ENCODE results near the gene HSPB6.

Gene HSPB6

GRCh38 chr19:35767288-35768081, 10.7 kb upstream of the HSPB6 start:
- no peak for DNase-seq (ENCODE audit: low read depth in 1 of 2, low spot score in 1 of 2)

- DNase-seq (ENCODE audit: low read depth in 1 of 2, low spot score in 1 of 2): no peak
Measured at GRCh38 chr19:35766571-35767104, 9.8 kb upstream of the HSPB6 start.

- DNase-seq (ENCODE audit: low read depth in 1 of 2, low spot score in 1 of 2): no peak
Measured at GRCh38 chr19:35764432-35765315, 7.8 kb upstream of the HSPB6 start.

GRCh38 chr19:35760711-35761349, 4.0 kb upstream of the HSPB6 start:
- no peak for DNase-seq (ENCODE audit: low read depth in 1 of 2, low spot score in 1 of 2)

DNA sequence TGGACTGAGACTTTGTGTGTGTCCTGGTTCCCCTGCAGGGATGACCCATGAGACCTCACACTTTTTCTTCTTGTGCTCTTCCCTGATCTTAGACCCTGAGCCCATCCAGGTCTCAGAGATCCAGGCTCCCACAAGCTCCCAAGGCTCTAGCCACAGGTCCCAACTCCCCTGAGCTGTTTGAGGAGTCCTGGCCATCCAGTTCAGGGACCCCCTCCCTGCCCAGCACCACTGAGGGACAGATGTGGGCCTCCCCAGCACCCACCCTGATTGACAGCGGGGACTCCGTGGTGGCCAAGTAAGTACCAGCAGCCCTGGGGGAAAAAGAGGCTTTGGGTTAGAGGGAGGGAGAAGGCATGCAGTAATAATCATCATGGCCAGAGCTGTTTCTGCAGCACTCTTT, 2.9 kb upstream of the HSPB6 start:
- DNase-seq (ENCODE audit: low read depth in 1 of 2, low spot score in 1 of 2): no peak

GRCh38 chr19:35757749-35758608, 1.1 kb upstream of the HSPB6 start, which contains the start of gene PROSER3:
PROSER3 (plus strand) TSS chr19:35758176; CDS start chr19:35758216, 40 bp downstream.
- peak; percentile 95 to 97 for DNase-seq (ENCODE audit: low read depth in 1 of 2, low spot score in 1 of 2)

GRCh38 chr19:35757231-35757748, 461 bp upstream of the HSPB6 start:
- no peak for DNase-seq (ENCODE audit: low read depth in 1 of 2, low spot score in 1 of 2)

DNA sequence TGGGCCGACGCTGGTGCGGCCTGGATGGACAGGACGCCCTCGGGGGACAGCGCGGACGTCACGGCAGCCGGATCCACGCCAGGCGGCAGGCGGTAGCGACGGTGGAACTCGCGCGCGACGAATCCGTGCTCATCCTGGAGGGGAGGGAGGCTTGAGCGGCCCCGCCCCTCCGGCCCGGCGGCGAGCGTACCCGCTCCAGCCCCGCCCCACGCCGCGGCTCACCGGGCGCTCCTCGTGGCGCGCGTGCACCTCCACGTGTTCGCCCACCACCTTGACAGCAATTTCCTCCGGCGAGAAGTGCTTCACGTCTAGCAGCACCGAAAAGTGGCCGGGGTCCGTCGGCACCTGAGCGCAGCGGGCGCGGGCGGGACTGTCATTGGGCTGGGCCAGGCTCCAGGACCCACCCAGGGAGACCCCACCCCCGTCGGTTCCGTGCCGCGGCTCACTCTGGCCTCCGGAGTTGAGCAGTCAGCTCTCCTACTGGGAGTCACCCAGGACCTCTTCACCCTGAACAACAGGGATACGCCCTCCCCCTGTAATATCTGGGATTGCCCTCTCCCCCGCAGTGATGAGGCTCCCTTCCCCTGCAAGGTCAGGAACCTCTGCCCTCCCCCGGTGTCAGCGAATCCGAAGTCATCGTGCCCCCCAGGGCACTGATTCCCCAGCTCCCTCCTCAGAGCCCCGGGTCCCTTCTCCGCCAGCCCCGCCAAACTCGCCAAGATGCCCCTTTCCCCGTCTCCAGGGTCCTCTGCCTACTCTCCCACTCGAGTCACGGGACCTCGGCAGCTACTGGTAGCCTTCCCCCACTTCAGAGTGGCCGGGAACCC, 1.1 kb downstream of the HSPB6 start:
- DNase-seq (ENCODE audit: low read depth in 1 of 2, low spot score in 1 of 2): peak in 1 of 2 donors; percentile 50

DNA sequence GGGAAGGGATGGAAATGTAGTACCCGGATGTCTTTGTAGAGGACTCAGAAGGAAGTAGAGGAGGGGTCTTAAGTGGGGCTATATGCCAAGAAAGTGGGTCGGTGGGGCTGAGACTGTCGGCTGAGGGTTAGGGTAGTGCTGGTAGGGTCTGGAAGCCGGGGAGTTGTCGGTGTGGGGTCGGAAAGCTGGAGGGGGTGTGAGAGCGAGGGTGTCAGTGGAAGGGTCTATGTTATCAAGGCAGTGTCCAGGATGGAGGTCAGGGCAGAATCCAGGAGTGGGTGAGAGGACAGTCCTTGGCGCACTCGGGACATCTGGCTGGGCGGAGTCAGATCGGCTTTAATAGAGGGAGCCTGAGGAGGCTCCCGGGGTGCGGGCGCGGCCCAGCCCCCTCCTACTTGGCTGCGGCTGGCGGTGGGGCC, 1.7 kb downstream of the HSPB6 start:
- DNase-seq (ENCODE audit: low read depth in 1 of 2, low spot score in 1 of 2): no peak

- DNase-seq (ENCODE audit: low read depth in 1 of 2, low spot score in 1 of 2): no peak
Measured at GRCh38 chr19:35754370-35755130, 2.3 kb downstream of the HSPB6 start.

- no peak for DNase-seq (ENCODE audit: low read depth in 1 of 2, low spot score in 1 of 2)
Measured at GRCh38 chr19:35753634-35754369, 3.0 kb downstream of the HSPB6 start.

DNA sequence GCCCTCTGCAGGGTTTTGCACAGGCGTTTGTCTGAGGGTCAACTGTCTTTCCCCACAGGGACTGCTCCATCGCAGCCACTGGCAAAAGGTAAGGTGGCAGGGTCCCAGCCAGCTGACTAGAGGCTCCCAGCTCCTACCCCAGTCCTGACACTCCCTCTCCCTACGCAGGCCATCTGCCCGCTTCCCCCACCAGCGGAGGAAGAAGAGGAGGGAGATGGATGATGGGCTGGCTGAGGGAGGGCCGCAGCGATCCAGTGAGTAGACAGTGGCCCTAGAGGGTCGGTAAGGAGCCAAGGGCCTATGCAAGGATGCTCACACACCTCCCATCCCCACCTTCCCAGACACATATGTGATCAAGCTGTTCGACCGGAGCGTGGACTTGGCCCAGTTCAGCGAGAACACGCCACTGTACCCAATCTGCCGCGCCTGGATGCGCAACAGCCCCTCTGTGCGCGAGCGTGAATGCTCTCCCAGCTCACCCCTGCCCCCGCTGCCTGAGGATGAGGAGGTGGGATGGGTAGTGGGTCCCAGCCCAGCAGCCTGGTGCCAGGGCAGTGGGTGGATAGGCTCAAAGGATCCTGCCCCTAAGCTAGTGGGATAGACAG, 4.0 kb downstream of the HSPB6 start:
- DNase-seq (ENCODE audit: low read depth in 1 of 2, low spot score in 1 of 2): no peak

DNA sequence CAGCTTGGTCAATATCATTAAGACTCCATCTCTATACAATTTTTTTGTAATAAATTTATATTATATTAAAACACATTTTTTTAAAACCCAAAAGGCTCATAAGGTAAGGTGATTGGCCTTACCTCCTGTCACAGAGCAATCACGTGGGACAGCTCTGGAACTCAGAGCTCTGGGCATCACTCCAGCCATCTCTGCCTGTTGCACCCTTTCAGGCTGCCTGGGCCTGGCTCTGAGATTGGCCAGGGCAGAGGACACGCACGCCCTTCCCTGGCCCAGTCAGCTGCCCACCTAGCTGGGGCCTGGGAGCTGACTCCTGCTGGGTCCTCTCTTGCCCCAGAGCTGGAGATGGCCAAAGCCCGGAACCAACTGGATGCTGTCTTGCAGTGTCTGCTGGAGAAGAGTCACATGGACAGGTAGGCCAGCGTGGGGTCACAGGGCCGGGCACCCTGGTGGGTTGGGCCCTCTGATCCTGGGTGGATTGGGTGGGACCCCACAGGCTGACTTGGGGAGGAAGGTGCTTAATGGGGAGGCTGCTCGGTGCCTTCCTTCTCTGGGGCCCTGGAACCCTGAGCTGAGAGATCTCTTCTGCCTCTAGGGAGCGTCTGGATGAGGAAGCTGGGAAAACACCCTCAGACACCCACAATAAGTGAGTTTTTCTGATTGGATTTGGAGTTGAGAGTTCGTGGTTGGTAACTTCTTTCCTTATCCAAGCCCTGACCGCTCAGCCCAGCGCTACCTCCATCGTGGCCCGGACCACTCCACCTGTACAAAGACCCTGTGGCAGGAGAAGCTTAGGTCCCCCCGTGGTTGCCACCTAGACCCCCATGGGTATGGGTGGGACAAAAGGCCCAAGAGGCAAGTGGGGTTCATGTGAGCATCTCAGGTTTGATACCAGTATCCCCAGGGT, 4.7 kb downstream of the HSPB6 start:
- DNase-seq (ENCODE audit: low read depth in 1 of 2, low spot score in 1 of 2): no peak

GRCh38 chr19:35750167-35750566, 6.7 kb downstream of the HSPB6 start:
- no peak for DNase-seq (ENCODE audit: low read depth in 1 of 2, low spot score in 1 of 2)

DNA sequence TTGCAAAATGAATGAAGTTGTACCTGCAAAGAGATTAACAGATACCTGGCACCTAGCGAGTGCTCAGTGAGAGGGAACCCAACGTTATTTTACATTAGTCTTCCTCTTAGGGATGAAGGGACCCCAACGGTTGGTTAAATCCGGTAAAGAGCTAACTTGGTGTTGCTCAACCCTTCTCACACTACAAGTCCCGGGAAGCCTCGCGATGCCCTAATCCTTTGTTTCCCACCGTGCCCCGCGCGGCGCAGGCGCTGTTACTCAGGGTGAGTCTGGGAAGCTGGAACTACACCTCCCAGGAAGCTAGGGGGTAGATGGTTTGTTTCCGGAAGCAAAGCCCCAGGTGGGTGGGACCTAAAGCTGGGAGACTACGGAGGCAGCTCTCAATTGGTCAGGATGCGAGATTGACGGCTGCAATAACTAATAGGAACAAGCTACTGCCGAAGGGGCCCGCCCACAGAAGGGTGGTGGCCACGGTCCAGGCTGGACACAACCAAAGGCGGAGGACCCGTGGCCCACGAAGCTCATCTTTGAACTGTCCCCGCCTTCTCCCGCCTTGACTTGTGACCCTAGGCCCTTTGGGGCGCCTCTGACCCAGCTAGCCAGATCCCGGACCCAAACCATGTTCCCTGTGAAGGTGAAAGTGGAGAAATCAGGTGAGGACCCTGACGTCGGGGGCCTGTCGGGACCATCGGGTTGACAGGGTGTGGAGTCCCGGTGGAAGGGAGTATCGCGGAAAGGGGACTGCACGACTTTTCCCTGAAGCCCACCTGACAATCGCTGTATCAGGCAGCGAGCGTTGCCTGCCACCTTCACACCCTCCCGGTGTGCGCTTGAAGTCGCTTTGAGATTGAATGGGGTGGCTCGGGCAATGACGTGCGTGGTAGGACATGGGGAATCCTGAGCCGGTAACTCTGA, 8.5 kb downstream of the HSPB6 start, which contains the start of gene LIN37:
Gene LIN37 (plus strand): TSS at position 471 of the 915 bp plus-strand sequence. CDS start 149 bp downstream, at position 620.
- peak; percentile 96 to 98 for DNase-seq (ENCODE audit: low read depth in 1 of 2, low spot score in 1 of 2)

All from activated T-helper 1 cell treated with anti-CD3 and anti-CD28 coated beads, Interleukin-2, amount 50 U/mL, for 16 hours (primary cell).